ENCODE measurements around the gene PALLD. TPM values are rescaled to one million over a fixed set of nuclear protein-coding genes. Genes with fewer than 3 reads are reported as not detected.

PALLD gene
- polyA plus RNA-seq, 1 donor from 2014 or later: 20.5 TPM

- H3F3A ChIP-seq (ENCODE audit: insufficient read depth, low read length, poor library complexity, severe bottlenecking): no peaks in the 10 kb centered on the region
- no peaks in the 10 kb centered on the region for H3K79me2 ChIP-seq (replicated peaks; ENCODE audit: insufficient read depth, low read length)
- no peak overlapping the region for H2AFZ ChIP-seq (ENCODE audit: low read depth, low read length)
- no peaks in the 10 kb centered on the region for H4K20me1 ChIP-seq (ENCODE audit: insufficient read depth)
- H3K9ac ChIP-seq (ENCODE audit: low read length): no peak overlapping the region
- no peak overlapping the region for H3K4me3 ChIP-seq (ENCODE audit: low read length)
- H3K9me2 ChIP-seq (ENCODE audit: insufficient read depth, low read length): no peaks in the 10 kb centered on the region
- H3K27ac ChIP-seq (ENCODE audit: low read length): no peak overlapping the region
- H3K36me3 ChIP-seq (ENCODE audit: insufficient read depth, low read length): no peaks in the 10 kb centered on the region
- no peaks in the 10 kb centered on the region for H3K27me3 ChIP-seq (ENCODE audit: insufficient read depth, low read depth, low read length)
- no peak for TF ChIP-seq REST (IDR thresholded peaks at IDR 0.05; ENCODE audit: borderline replicate concordance)
- no peak for TF ChIP-seq TAF1 (IDR thresholded peaks at IDR 0.05; ENCODE audit: low read depth)
- TF ChIP-seq EP300 (conservative IDR thresholded peaks at IDR 0.05; ENCODE audit: poor library complexity, severe bottlenecking): no peak
- no peak for TF ChIP-seq MXI1 (conservative IDR thresholded peaks at IDR 0.05; ENCODE audit: poor library complexity, severe bottlenecking)
- no peak for TF ChIP-seq POLR2AphosphoS5 (IDR thresholded peaks at IDR 0.05)
- no peak for TF ChIP-seq EZH2 (IDR thresholded peaks at IDR 0.05; ENCODE audit: borderline replicate concordance, insufficient read depth, low read length, poor library complexity, severe bottlenecking)
- TF ChIP-seq CTCF (IDR thresholded peaks at IDR 0.05; ENCODE audit: poor library complexity, severe bottlenecking): no peak
- TF ChIP-seq RAD21 (conservative IDR thresholded peaks at IDR 0.05): no peak
- no peak for TF ChIP-seq SMC3 (conservative IDR thresholded peaks at IDR 0.05; ENCODE audit: poor library complexity)
- H3K9me3 ChIP-seq (ENCODE audit: low read length): no peaks in the 10 kb centered on the region
- no peak overlapping the region for H3K4me2 ChIP-seq (ENCODE audit: low read length)
Measured at GRCh38 chr4:168491563-168491962, 5.3 kb upstream of the PALLD start.

GRCh38 chr4:168498251-168498650 lies 1.4 kb downstream of the PALLD start:
- Histone ChIP-seq H3K36me3 (ENCODE audit: insufficient read depth, low read length) (no peaks in the 10 kb centered on the region), H2AFZ (ENCODE audit: low read depth, low read length) (no peak overlapping the region), H3K79me2 (replicated peaks; ENCODE audit: insufficient read depth, low read length) (no peaks in the 10 kb centered on the region), H3K27me3 (ENCODE audit: insufficient read depth, low read depth, low read length) (no peaks in the 10 kb centered on the region), H3K27ac (ENCODE audit: low read length) (no peak overlapping the region), H3K9me3 (ENCODE audit: low read length) (no peaks in the 10 kb centered on the region), H3F3A (ENCODE audit: insufficient read depth, low read length, poor library complexity, severe bottlenecking) (no peaks in the 10 kb centered on the region), H4K20me1 (ENCODE audit: insufficient read depth) (no peaks in the 10 kb centered on the region), H3K4me3 (ENCODE audit: low read length) (no peak overlapping the region), H3K9ac (ENCODE audit: low read length) (no peak overlapping the region), H3K9me2 (ENCODE audit: insufficient read depth, low read length) (no peaks in the 10 kb centered on the region), H3K4me2 (ENCODE audit: low read length) (no peak overlapping the region)
- TF ChIP-seq SMC3 (conservative IDR thresholded peaks at IDR 0.05; ENCODE audit: poor library complexity) (no peak), EP300 (conservative IDR thresholded peaks at IDR 0.05; ENCODE audit: poor library complexity, severe bottlenecking) (no peak), RAD21 (conservative IDR thresholded peaks at IDR 0.05) (no peak), TAF1 (IDR thresholded peaks at IDR 0.05; ENCODE audit: low read depth) (no peak), POLR2AphosphoS5 (IDR thresholded peaks at IDR 0.05) (no peak), CTCF (IDR thresholded peaks at IDR 0.05; ENCODE audit: poor library complexity, severe bottlenecking) (no peak)
